ENCODE data around the gene ERF. TPM values are rescaled to one million over a fixed set of nuclear protein-coding genes. Genes with fewer than 3 reads are reported as not detected.
A peak's percentile ranks its signal among the peaks of the same experiment; 100 is the strongest.

Gene ERF
- total RNA-seq, 1 donor from 2014 or later: 48.1 TPM

DNA sequence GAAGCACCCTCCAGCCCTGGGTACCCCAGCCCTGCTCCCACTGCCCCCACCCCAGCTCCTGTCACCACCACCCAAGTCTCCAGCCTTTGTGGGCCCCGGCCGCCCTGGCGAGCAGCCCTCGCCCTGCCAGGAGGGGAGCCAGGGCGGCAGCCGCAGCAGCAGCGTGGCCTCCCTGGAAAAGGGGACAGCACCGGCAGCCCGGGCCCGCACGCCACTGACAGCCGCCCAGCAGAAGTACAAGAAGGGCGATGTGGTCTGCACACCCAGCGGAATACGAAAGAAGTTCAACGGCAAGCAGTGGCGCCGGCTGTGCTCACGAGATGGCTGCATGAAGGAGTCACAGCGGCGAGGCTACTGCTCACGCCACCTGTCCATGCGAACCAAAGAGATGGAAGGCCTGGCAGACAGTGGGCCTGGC is 18.1 kb upstream of the ERF start:
- no peaks in the 10 kb centered on the region for H3K27me3 Mint-ChIP-seq
- no peak overlapping the region for H3K27ac Mint-ChIP-seq
- no peaks in the 10 kb centered on the region for H3K9me3 Mint-ChIP-seq
- DNase-seq: no peak
- ChIA-PET CTCF (no interaction called here), POLR2A (no interaction called here)
- no peak for ATAC-seq (ENCODE audit: low read depth)
- intact Hi-C loops (cut with micrococcal nuclease): no loop called here
- H3K36me3 Mint-ChIP-seq (ENCODE audit: low read depth): peaks cover 27% of the 10 kb centered on the region
- peaks cover 39% of the 10 kb centered on the region for H3K4me1 Mint-ChIP-seq
- no peak overlapping the region for H3K4me3 Mint-ChIP-seq
- TF ChIP-seq, protein P1, sequence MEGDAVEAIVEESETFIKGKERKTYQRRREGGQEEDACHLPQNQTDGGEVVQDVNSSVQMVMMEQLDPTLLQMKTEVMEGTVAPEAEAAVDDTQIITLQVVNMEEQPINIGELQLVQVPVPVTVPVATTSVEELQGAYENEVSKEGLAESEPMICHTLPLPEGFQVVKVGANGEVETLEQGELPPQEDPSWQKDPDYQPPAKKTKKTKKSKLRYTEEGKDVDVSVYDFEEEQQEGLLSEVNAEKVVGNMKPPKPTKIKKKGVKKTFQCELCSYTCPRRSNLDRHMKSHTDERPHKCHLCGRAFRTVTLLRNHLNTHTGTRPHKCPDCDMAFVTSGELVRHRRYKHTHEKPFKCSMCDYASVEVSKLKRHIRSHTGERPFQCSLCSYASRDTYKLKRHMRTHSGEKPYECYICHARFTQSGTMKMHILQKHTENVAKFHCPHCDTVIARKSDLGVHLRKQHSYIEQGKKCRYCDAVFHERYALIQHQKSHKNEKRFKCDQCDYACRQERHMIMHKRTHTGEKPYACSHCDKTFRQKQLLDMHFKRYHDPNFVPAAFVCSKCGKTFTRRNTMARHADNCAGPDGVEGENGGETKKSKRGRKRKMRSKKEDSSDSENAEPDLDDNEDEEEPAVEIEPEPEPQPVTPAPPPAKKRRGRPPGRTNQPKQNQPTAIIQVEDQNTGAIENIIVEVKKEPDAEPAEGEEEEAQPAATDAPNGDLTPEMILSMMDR (IDR thresholded peaks at IDR 0.05): no peak

DNA sequence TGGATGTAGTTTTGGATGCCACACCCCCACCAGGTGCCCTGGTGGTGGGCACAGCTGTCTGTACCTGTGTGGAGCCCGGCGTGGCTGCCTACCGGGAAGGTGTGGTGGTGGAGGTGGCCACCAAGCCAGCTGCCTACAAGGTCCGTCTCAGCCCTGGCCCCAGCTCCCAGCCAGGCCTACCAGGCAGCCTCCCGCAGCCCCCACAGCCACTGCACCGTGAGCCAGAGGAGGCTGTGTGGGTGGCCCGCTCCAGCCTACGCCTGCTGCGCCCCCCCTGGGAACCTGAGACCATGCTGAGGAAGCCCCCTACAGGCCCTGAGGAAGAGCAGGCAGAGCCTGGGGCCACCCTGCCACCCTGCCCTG is 17.6 kb upstream of the ERF start:
- Mint-ChIP-seq H3K27ac (no peak overlapping the region), H3K4me1 (peaks cover 44% of the 10 kb centered on the region), H3K27me3 (no peaks in the 10 kb centered on the region), H3K9me3 (no peaks in the 10 kb centered on the region), H3K36me3 (ENCODE audit: low read depth) (peaks cover 27% of the 10 kb centered on the region), H3K4me3 (no peak overlapping the region)
- DNase-seq (no peak), ATAC-seq (ENCODE audit: low read depth) (no peak)
- ChIA-PET CTCF (no interaction called here), POLR2A (no interaction called here)
- intact Hi-C loops (cut with micrococcal nuclease): no loop called here
- TF ChIP-seq, protein P1 (IDR thresholded peaks at IDR 0.05): no peak

DNA sequence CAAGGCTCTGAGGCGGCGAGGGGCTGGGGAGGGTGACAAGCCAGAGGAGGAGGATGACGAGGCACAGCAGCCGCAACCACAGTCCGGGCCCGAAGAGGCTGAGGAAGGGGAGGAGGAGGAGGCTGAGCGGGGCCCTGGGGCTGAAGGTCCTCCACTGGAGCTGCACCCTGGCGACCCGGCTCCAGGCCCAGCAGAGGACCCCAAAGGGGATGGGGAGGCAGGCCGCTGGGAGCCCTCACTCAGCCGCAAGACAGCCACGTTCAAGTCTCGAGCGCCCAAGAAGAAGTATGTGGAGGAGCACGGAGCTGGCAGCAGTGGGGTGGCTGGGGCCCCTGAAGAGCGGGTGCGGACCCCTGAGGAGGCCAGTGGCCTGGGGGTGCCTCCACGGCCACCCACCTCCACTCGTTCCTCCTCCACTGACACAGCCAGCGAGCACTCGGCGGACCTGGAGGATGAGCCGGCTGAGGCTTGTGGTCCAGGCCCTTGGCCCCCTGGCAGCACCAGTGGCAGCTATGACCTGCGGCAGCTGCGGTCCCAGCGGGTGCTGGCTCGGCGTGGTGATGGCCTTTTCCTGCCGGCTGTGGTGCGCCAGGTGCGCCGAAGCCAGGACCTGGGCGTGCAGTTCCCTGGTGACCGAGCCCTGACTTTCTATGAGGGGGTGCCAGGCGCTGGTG is 17.1 kb upstream of the ERF start:
- intact Hi-C loops (cut with micrococcal nuclease): no loop called here
- Mint-ChIP-seq H3K9me3 (no peaks in the 10 kb centered on the region), H3K4me1 (peaks cover 45% of the 10 kb centered on the region), H3K4me3 (no peak overlapping the region), H3K27me3 (no peaks in the 10 kb centered on the region), H3K27ac (no peak overlapping the region), H3K36me3 (ENCODE audit: low read depth) (peaks cover 27% of the 10 kb centered on the region)
- DNase-seq: no peak
- no peak for ATAC-seq (ENCODE audit: low read depth)
- POLR2A ChIA-PET: no interaction called here
- TF ChIP-seq, protein P1 (IDR thresholded peaks at IDR 0.05): no peak
- CTCF ChIA-PET: no interaction called here

DNA sequence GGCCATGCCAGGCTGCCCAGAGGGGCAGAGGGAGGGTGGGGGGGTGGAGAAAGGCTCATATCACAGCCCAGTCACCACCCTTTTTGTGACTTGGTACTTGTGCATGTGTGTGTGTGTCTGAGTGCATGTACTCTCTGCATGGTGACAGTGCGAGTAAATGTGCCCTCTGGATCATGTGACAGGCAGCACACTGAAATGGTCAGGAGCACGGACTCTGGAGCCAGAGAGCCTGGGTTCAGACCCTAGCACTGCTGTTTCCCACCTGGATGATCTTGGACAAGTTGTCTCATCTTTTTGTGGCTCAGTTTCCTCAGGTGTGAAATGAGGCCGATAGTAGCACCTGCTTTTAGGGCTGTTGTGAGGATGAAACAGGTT is 16.1 kb upstream of the ERF start:
- no peak for ATAC-seq (ENCODE audit: low read depth)
- DNase-seq: no peak
- Mint-ChIP-seq H3K4me3 (peak overlapping the region; percentile 88), H3K4me1 (peaks cover 39% of the 10 kb centered on the region), H3K27ac (peak overlapping the region; percentile 94), H3K27me3 (no peaks in the 10 kb centered on the region), H3K9me3 (no peaks in the 10 kb centered on the region), H3K36me3 (ENCODE audit: low read depth) (peaks cover 27% of the 10 kb centered on the region)
- POLR2A ChIA-PET: interaction anchor here (0.5 to 3.0 kb wide), 11 partner anchors 10 to 156 kb away, joined by 3 to 55 read pairs (median 5); partner anchors contain the start of genes ERF, GSK3A, POU2F2 and ZNF526
- TF ChIP-seq, protein P1 (IDR thresholded peaks at IDR 0.05): no peak
- intact Hi-C loops (cut with micrococcal nuclease): no loop called here
- CTCF ChIA-PET: interaction anchor here (0.9 to 2.2 kb wide), 3 partner anchors 9 to 163 kb away, joined by 3 to 22 read pairs (median 4); no protein-coding TSS in a partner anchor

DNA sequence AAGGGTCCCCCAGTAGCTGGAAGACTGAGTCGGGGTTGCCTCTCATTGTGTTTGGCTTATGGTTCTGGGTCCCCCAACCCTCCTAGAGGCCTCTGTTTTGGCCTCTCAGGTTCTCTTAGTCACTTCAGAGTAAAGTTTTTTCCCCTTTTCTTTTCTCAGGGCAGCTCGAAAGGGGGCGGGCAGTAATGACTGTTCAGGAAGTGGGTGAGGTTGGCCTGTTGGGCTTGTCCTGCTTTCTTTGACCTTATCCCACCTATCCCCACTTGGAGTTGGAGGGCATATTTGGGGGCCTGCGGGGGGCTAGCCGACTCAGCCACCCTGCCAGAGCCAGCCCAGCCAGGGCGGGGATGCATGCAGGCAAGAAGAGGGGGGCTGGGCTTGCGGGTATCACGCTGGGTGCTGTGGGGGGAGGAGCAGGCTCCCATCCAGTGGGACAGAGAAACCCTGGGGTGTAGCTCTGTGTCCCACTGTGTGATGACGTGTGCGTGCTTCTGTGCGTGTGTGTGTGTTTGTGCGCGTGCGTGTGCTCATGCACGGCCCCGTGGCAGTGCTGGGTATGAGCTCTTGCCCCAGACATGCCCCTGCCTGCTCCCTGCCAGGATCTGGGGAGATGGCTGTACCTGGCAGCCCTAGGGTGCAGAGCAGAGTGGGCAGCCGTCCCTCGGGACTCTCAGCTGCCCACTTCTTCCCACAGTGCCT is 15.6 kb upstream of the ERF start:
- H3K9me3 Mint-ChIP-seq: no peaks in the 10 kb centered on the region
- DNase-seq (peak; percentile 36), ATAC-seq (ENCODE audit: low read depth) (no peak)
- peak overlapping the region; percentile 88 for H3K4me3 Mint-ChIP-seq
- TF ChIP-seq, protein P1 (IDR thresholded peaks at IDR 0.05): no peak
- H3K36me3 Mint-ChIP-seq (ENCODE audit: low read depth): peaks cover 27% of the 10 kb centered on the region
- ChIA-PET POLR2A (interaction anchor here (0.5 to 3.0 kb wide), 15 partner anchors 11 to 1193 kb away, joined by 3 to 55 read pairs (median 4); partner anchors contain the start of genes ERF, GSK3A, POU2F2 and ZNF526), CTCF (interaction anchor here (0.7 to 2.2 kb wide), 4 partner anchors 10 to 162 kb away, joined by 3 to 22 read pairs (median 4); no protein-coding TSS in a partner anchor)
- no peaks in the 10 kb centered on the region for H3K27me3 Mint-ChIP-seq
- intact Hi-C loops (cut with micrococcal nuclease): no loop called here
- H3K4me1 Mint-ChIP-seq: peaks cover 36% of the 10 kb centered on the region
- peak overlapping the region; percentile 94 for H3K27ac Mint-ChIP-seq

Measured in activated B cell treated with CpG ODN at 0.5 μM for 24 hours (primary cell).